22Rv1 (cell line): Measurements from ENCODE around the gene SLC38A5.
A peak's percentile ranks its signal among the peaks of the same experiment; 100 is the strongest.

ENCODE experiments used
- H3K27ac ChIP-seq: fragments of 450-650 bp; 2 replicates; pipeline ENCODE4 v1.5.1; 2017
- ZFX ChIP-seq: fragments of 450-650 bp; IDR thresholded peaks from 2 replicates; pipeline ENCODE4 v1.6.1; 2017; ENCODE audit warnings: antibody characterized with exemption, borderline replicate concordance
- TF ChIP-seq, protein P1 (sequence below): fragments of 450-650 bp; IDR thresholded peaks from 2 replicates; pipeline ENCODE4 v1.5.1; 2017; ENCODE audit warnings: mild to moderate bottlenecking

Gene SLC38A5

GRCh38 chrX:48513670-48514069 is 43.6 kb upstream of the SLC38A5 start:
- TF ChIP-seq, protein P1, sequence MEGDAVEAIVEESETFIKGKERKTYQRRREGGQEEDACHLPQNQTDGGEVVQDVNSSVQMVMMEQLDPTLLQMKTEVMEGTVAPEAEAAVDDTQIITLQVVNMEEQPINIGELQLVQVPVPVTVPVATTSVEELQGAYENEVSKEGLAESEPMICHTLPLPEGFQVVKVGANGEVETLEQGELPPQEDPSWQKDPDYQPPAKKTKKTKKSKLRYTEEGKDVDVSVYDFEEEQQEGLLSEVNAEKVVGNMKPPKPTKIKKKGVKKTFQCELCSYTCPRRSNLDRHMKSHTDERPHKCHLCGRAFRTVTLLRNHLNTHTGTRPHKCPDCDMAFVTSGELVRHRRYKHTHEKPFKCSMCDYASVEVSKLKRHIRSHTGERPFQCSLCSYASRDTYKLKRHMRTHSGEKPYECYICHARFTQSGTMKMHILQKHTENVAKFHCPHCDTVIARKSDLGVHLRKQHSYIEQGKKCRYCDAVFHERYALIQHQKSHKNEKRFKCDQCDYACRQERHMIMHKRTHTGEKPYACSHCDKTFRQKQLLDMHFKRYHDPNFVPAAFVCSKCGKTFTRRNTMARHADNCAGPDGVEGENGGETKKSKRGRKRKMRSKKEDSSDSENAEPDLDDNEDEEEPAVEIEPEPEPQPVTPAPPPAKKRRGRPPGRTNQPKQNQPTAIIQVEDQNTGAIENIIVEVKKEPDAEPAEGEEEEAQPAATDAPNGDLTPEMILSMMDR, result no peak
- no peak for TF ChIP-seq ZFX
- H3K27ac ChIP-seq, result no peak overlapping the region

DNA sequence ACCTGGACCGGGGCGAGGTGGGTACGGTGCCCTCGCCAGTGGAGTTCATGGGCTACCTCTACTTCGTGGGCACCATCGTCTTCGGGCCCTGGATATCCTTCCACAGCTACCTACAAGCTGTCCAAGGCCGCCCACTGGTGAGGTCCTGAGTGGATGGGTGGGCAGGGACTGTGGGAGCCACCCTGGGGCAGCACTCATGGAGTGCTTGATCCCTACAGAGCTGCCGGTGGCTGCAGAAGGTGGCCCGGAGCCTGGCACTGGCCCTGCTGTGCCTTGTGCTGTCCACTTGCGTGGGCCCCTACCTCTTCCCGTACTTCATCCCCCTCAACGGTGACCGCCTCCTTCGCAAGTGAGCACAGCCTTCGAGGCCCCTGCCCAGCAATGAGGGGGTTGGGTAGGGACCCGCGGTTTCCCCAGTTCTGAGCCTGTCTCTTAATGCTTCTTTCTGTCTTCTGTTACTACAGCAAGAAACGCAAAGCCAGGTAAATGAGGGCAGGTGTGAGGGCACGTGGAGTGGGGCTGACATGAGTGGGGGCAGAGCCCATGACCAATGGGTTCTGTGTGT is 42.4 kb upstream of the SLC38A5 start:
- TF ChIP-seq, protein P1, result no peak
- no peak for TF ChIP-seq ZFX

GRCh38 chrX:48511560-48511959 is 41.5 kb upstream of the SLC38A5 start:
- TF ChIP-seq, protein P1, result peak; percentile 44
- TF ChIP-seq ZFX, result no peak
- no peak overlapping the region for H3K27ac ChIP-seq

More for the DNA sequence above, 42.4 kb upstream of the SLC38A5 start:
- no peak overlapping the region for H3K27ac ChIP-seq

DNA sequence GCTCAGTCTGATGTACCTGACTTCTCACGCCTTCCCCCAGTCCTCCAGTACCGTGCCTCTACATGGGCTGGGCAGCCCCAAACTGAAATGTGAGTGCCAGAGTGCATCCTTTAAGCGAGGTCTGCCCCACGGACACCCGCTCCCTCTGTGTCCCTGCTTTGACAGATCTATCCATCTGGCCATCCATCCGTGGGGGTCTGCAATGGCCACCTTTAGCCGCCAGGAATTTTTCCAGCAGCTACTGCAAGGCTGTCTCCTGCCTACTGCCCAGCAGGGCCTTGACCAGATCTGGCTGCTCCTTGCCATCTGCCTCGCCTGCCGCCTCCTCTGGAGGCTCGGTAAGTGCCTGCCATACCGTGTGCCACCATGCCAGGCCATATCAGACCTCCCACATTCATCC is 39.6 kb upstream of the SLC38A5 start:
- TF ChIP-seq ZFX, result no peak
- TF ChIP-seq, protein P1, result no peak
- H3K27ac ChIP-seq, result no peak overlapping the region

GRCh38 chrX:48509245-48509590 is 39.2 kb upstream of the SLC38A5 start:
- TF ChIP-seq, protein P1, result no peak
- no peak for TF ChIP-seq ZFX
- H3K27ac ChIP-seq, result no peak overlapping the region

DNA sequence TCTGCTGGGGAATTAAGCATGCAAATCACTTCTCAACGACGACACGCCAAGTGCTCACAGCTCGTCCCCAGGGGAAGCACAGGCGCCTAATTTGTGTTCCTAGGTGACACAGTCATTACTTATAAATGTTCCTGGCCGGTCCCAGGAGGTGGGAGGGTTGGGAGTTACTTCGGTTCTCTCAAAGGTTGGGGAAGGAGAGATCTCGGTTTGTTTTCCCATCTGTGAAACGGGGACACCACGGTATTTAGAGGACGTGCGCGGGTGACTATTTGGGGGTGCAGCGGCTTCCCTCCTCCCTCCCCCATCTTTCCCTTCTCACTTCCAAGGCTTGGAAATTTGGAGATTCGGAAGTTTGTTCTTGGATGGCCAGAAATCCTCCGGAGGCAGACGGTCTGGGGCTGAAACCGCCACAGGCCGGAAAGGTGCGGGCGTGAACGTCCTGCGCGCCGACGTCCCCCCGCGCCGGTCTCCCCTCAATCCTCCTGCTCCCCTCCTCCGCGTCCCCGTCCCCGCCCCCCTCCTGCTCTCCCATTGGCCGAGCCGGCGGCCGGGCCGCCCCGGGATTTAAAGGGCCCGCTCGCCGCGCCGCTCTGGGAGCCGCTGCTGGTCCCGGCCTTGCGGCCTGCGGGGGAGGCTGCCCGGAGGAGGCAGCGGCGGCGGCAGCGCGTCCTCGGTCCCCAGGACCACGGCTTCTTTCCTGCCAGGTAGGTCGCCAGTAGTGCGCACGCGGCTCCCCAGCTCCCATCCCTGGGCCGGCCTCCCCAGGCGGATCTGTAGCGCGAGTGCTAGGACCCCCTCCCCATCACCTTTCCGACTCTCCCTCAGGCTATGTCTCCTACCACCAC is 38.6 kb upstream of the SLC38A5 start, which contains the start of gene PORCN:
Gene PORCN, plus strand, starts transcription at position 593 of the 845 bp plus-strand sequence. CDS start 829 bp downstream, outside the sequence.
- TF ChIP-seq ZFX, result no peak
- TF ChIP-seq, protein P1, result no peak
- H3K27ac ChIP-seq, result no peak within 1 kb of the TSS

GRCh38 chrX:48507246-48507645 is 37.2 kb upstream of the SLC38A5 start:
- no peak for TF ChIP-seq ZFX
- TF ChIP-seq, protein P1, result no peak
- H3K27ac ChIP-seq, result no peak overlapping the region
